ENCODE measurements around the gene SULT1C4. TPM values are rescaled to one million over a fixed set of nuclear protein-coding genes. Genes with fewer than 3 reads are reported as not detected.

Gene SULT1C4
- total RNA-seq, 4 donors from 2014 or later: 3.2 to 9.2 (median 7.5) TPM

- intact Hi-C loops (cut with DNase I): no loop called here
- TF ChIP-seq, protein P1, sequence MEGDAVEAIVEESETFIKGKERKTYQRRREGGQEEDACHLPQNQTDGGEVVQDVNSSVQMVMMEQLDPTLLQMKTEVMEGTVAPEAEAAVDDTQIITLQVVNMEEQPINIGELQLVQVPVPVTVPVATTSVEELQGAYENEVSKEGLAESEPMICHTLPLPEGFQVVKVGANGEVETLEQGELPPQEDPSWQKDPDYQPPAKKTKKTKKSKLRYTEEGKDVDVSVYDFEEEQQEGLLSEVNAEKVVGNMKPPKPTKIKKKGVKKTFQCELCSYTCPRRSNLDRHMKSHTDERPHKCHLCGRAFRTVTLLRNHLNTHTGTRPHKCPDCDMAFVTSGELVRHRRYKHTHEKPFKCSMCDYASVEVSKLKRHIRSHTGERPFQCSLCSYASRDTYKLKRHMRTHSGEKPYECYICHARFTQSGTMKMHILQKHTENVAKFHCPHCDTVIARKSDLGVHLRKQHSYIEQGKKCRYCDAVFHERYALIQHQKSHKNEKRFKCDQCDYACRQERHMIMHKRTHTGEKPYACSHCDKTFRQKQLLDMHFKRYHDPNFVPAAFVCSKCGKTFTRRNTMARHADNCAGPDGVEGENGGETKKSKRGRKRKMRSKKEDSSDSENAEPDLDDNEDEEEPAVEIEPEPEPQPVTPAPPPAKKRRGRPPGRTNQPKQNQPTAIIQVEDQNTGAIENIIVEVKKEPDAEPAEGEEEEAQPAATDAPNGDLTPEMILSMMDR (IDR thresholded peaks at IDR 0.05): no peak
- no peak for TF ChIP-seq POLR2A (IDR thresholded peaks at IDR 0.05)
- 84 to 88% methylated on average over 2 of the region's 2 CpGs for WGBS, 2 donors
Observed at GRCh38 chr2:108369153-108369552, 8.6 kb upstream of the SULT1C4 start.

DNA sequence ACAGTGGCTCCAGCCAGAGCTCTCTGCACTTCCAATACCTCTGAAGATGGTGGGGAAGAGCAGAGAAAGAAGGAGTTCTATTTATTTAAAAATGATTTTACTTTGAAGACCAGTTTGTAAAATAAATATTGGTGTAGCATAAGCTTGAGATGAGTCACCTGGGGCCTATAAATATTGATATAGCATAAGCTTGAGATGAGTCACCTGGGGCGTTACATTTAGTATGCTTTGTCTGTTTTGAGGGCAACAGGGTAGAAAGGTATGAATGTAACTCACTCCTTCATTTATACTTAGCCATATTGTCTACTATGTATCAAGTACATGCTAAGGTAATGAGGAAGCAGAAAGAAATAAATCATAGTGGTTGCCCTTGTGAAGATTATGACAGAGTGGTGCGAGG lies 7.7 kb upstream of the SULT1C4 start:
- no peak for DNase-seq
- Histone ChIP-seq H3K9me3 (no peaks in the 10 kb centered on the region), H3K27ac (no peak overlapping the region), H3K4me3 (replicated peaks in 1 of 3) (no peak overlapping the region), H3K27me3 (no peaks in the 10 kb centered on the region), H3K36me3 (no peaks in the 10 kb centered on the region), H3K4me1 (no peaks in the 10 kb centered on the region)
- TF ChIP-seq, protein P1 (IDR thresholded peaks at IDR 0.05): no peak
- TF ChIP-seq POLR2A (IDR thresholded peaks at IDR 0.05): no peak
- WGBS, 2 donors: 93 to 94% methylated on average over 2 of the region's 2 CpGs
- intact Hi-C loops (cut with DNase I): no loop called here

More at GRCh38 chr2:108369153-108369552, 8.6 kb upstream of the SULT1C4 start:
- no peak overlapping the region for H3K27ac ChIP-seq
- DNase-seq: no peak
- H3K4me1 ChIP-seq: no peaks in the 10 kb centered on the region
- H3K27me3 ChIP-seq: no peaks in the 10 kb centered on the region
- no peak overlapping the region for H3K4me3 ChIP-seq (replicated peaks in 1 of 3)
- no peaks in the 10 kb centered on the region for H3K9me3 ChIP-seq
- H3K36me3 ChIP-seq: no peaks in the 10 kb centered on the region

GRCh38 chr2:108376774-108377173 lies 980 bp upstream of the SULT1C4 start:
- DNase-seq: no peak
- Histone ChIP-seq H3K36me3 (no peaks in the 10 kb centered on the region), H3K27ac (peak overlapping the region in 2 of 3 donors; percentile 30 to 70), H3K4me1 (peaks cover 8 to 9% of the 10 kb centered on the region in 2 donors), H3K9me3 (no peaks in the 10 kb centered on the region), H3K4me3 (replicated peaks in 1 of 3) (no peak overlapping the region), H3K27me3 (no peaks in the 10 kb centered on the region)
- TF ChIP-seq, protein P1 (IDR thresholded peaks at IDR 0.05): no peak
- TF ChIP-seq POLR2A (IDR thresholded peaks at IDR 0.05): no peak
- WGBS, 2 donors: 93 to 98% methylated on average over 4 of the region's 4 CpGs
- intact Hi-C loops (cut with DNase I): no loop called here

- H3K27ac ChIP-seq: peak overlapping the region in 2 of 3 donors; percentile 30 to 70
- TF ChIP-seq POLR2A (IDR thresholded peaks at IDR 0.05): no peak
- TF ChIP-seq, protein P1 (IDR thresholded peaks at IDR 0.05): no peak
- H3K27me3 ChIP-seq: no peaks in the 10 kb centered on the region
- no peak for DNase-seq
- 11 to 13% methylated on average over 1 of the region's 1 CpG for WGBS, 2 donors
- intact Hi-C loops (cut with DNase I): no loop called here
- H3K4me3 ChIP-seq (replicated peaks in 1 of 3): peak overlapping the region in 1 of 3 donors; percentile 15
- H3K9me3 ChIP-seq: no peaks in the 10 kb centered on the region
- H3K36me3 ChIP-seq: no peaks in the 10 kb centered on the region
- peaks cover 8 to 9% of the 10 kb centered on the region in 2 donors for H3K4me1 ChIP-seq
Observed at GRCh38 chr2:108377401-108377800, 353 bp upstream of the SULT1C4 start.

DNA sequence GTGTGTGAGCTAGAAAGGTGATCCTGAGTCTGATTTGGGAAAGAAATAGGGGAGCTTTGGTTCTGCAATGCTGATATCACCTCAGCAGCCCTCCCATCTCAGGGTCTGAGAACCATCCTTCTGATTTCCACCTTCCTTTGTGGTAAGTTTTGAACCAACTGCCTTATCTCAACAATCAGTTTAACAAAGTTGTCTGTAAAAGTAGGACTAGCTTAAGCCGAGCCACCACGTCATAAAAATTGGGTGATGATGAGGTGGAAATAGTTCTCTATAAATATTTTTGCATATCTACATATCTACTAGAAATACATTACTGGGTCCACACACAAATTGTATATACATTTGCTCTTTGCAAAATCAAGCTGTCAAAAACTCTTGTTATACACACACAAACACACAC lies 1.1 kb downstream of the SULT1C4 start:
- intact Hi-C loops (cut with DNase I): no loop called here
- TF ChIP-seq, protein P1 (IDR thresholded peaks at IDR 0.05): no peak
- no peak for TF ChIP-seq POLR2A (IDR thresholded peaks at IDR 0.05)
- no peak for DNase-seq
- peak overlapping the region in 1 of 3 donors; percentile 70 for H3K27ac ChIP-seq
- WGBS, 2 donors: 66 to 73% methylated on average over 2 of the region's 2 CpGs
- peaks cover 8 to 9% of the 10 kb centered on the region in 2 donors for H3K4me1 ChIP-seq
- no peaks in the 10 kb centered on the region for H3K9me3 ChIP-seq
- no peaks in the 10 kb centered on the region for H3K36me3 ChIP-seq
- H3K27me3 ChIP-seq: no peaks in the 10 kb centered on the region
- H3K4me3 ChIP-seq (replicated peaks in 1 of 3): no peak overlapping the region

Measured in thyroid gland (tissue), 4 donors.